ENCODE results near the gene KIAA1671.

The KIAA1671 gene

GRCh38 chr22:25030636-25031035 is 78.1 kb downstream of the KIAA1671 start:
- H3K4me3 ChIP-seq (ENCODE audit: low read depth, low read length), result no peak overlapping the region
- DNase-seq (ENCODE audit: low read depth), result no peak
- no peak for TF ChIP-seq CTCF (IDR thresholded peaks at IDR 0.05; ENCODE audit: control insufficient read depth, extremely low read depth, insufficient read depth)

GRCh38 chr22:25032066-25032465 is 79.5 kb downstream of the KIAA1671 start:
- no peak for TF ChIP-seq CTCF (IDR thresholded peaks at IDR 0.05; ENCODE audit: control insufficient read depth, extremely low read depth, insufficient read depth)
- H3K4me3 ChIP-seq (ENCODE audit: low read depth, low read length), result no peak overlapping the region
- no peak for DNase-seq (ENCODE audit: low read depth)

DNA sequence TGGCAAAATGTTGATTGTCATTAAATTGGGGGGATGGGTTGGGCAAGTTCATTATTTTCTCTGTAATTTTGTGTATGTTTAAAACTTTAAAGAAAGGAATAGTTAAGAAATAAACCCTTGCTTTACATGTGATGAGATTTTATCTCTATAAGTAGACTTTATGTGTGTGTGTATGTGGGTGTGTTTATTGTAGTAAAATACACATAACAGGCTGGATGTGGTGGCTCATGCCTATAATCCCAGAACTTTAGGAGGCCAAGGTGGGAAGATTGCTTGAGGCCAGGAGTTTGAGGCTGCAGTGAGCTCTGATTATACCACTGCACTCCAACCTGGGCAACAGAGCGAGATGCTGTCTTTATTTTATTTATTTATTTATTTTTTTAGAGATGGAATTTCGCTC is 83.2 kb downstream of the KIAA1671 start:
- no peak overlapping the region for H3K4me3 ChIP-seq (ENCODE audit: low read depth, low read length)
- DNase-seq (ENCODE audit: low read depth), result no peak
- no peak for TF ChIP-seq CTCF (IDR thresholded peaks at IDR 0.05; ENCODE audit: control insufficient read depth, extremely low read depth, insufficient read depth)

GRCh38 chr22:25038239-25038638 is 85.7 kb downstream of the KIAA1671 start:
- no peak for DNase-seq (ENCODE audit: low read depth)
- H3K4me3 ChIP-seq (ENCODE audit: low read depth, low read length), result no peak overlapping the region
- TF ChIP-seq CTCF (IDR thresholded peaks at IDR 0.05; ENCODE audit: control insufficient read depth, extremely low read depth, insufficient read depth), result no peak

DNA sequence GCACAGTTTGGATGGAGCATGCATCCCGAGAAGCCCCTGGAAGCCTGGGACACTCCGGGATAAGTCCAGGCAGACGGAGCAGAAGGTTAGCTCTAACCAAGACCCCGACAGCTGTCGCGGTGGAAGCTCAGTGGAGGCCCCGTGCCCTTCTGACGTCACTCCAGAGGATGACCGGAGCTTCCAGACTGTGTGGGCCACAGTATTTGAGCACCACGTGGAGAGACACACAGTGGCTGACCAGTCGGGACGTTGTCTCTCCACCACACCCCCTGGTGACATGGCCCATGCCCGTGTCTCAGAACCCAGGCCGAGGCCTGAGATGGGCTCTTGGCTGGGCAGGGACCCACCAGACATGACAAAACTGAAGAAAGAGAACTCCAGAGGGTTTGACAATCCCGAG is 86.3 kb downstream of the KIAA1671 start:
- H3K4me3 ChIP-seq (ENCODE audit: low read depth, low read length), result no peak overlapping the region
- no peak for DNase-seq (ENCODE audit: low read depth)
- TF ChIP-seq CTCF (IDR thresholded peaks at IDR 0.05; ENCODE audit: control insufficient read depth, extremely low read depth, insufficient read depth), result no peak

GRCh38 chr22:25039255-25039654 is 86.7 kb downstream of the KIAA1671 start:
- no peak for DNase-seq (ENCODE audit: low read depth)
- TF ChIP-seq CTCF (IDR thresholded peaks at IDR 0.05; ENCODE audit: control insufficient read depth, extremely low read depth, insufficient read depth), result no peak
- H3K4me3 ChIP-seq (ENCODE audit: low read depth, low read length), result no peak overlapping the region

- no peak for TF ChIP-seq CTCF (IDR thresholded peaks at IDR 0.05; ENCODE audit: control insufficient read depth, extremely low read depth, insufficient read depth)
- H3K4me3 ChIP-seq (ENCODE audit: low read depth, low read length), result no peak overlapping the region
- DNase-seq (ENCODE audit: low read depth), result no peak
Observed at GRCh38 chr22:25039754-25040153, 87.2 kb downstream of the KIAA1671 start.
